OCI-LY1 (cell line): ENCODE measurements around the gene CC2D1B.

Experiments
- H2AFZ ChIP-seq: fragments of 200-600 bp; sonication (generic), shearing (Covaris generic); 2 replicates; pipeline ENCODE4 v1.6.0; 2014; ENCODE audit warnings: antibody characterized with exemption, mild to moderate bottlenecking, low read length
- H3F3A ChIP-seq: fragments of 200-600 bp; sonication (generic), shearing (Covaris generic); 2 replicates; pipeline ENCODE4 v1.6.0; 2014; ENCODE audit warnings: mild to moderate bottlenecking, antibody characterized with exemption, low read length, moderate library complexity; ENCODE audit not compliant: insufficient read depth
- H3K27ac ChIP-seq: fragments of 200-600 bp; sonication (generic); 2 replicates; pipeline ENCODE4 v1.5.1; 2014; ENCODE audit warnings: low read length, mixed run types, mild to moderate bottlenecking, low read depth; ENCODE audit not compliant: poor library complexity, severe bottlenecking
- H3K27me3 ChIP-seq: fragments of 200-600 bp; sonication (generic); 2 replicates; pipeline ENCODE4 v1.6.0; 2014; ENCODE audit warnings: antibody characterized with exemption, mild to moderate bottlenecking, low read length, moderate library complexity; ENCODE audit not compliant: insufficient read depth
- H3K36me3 ChIP-seq: fragments of 200-600 bp; sonication (generic); 2 replicates; pipeline ENCODE4 v1.6.1; 2014; ENCODE audit warnings: mild to moderate bottlenecking, antibody characterized with exemption, low read length, moderate library complexity, mixed read lengths; ENCODE audit not compliant: insufficient read depth
- H3K4me1 ChIP-seq: fragments of 200-600 bp; sonication (generic); 2 replicates; pipeline ENCODE4 v1.5.1; 2014; ENCODE audit warnings: mild to moderate bottlenecking, low read length, moderate library complexity; ENCODE audit not compliant: insufficient read depth, severe bottlenecking
- H3K4me2 ChIP-seq: fragments of 200-600 bp; sonication (generic), shearing (Covaris generic); 2 replicates; pipeline ENCODE4 v1.6.1; 2014; ENCODE audit warnings: low read length
- H3K4me3 ChIP-seq: fragments of 200-600 bp; sonication (generic); 2 replicates; pipeline ENCODE4 v1.5.1; 2014; ENCODE audit warnings: low read length, low read depth, mild to moderate bottlenecking, mixed read lengths; ENCODE audit not compliant: poor library complexity, severe bottlenecking
- H3K79me2 ChIP-seq: fragments of 200-600 bp; shearing (Covaris generic); 2 replicates; pipeline ENCODE4 v1.6.1; 2016; ENCODE audit warnings: mixed run types, low read length, mixed read lengths; ENCODE audit not compliant: insufficient read depth
- H3K9ac ChIP-seq: fragments of 200-600 bp; sonication (generic), shearing (Covaris generic); 2 replicates; pipeline ENCODE4 v1.6.1; 2014; ENCODE audit warnings: mild to moderate bottlenecking, low read length, mixed read lengths
- H3K9me2 ChIP-seq: fragments of 200-600 bp; sonication (generic), shearing (Covaris generic); 2 replicates; pipeline ENCODE4 v1.6.1; 2014; ENCODE audit warnings: low read depth, mild to moderate bottlenecking, low read length, mixed read lengths
- H3K9me3 ChIP-seq: fragments of 200-600 bp; shearing (Covaris generic); 2 replicates; pipeline ENCODE4 v1.6.1; 2014; ENCODE audit warnings: low read length, mixed read lengths
- H4K20me1 ChIP-seq: fragments of 200-600 bp; sonication (generic), shearing (Covaris generic); 2 replicates; pipeline ENCODE4 v1.6.0; 2016; ENCODE audit warnings: mild to moderate bottlenecking, low read length; ENCODE audit not compliant: insufficient read depth
- EZH2 ChIP-seq: fragments of 200-600 bp; sonication (generic), shearing (Covaris generic); IDR thresholded peaks from 2 replicates; pipeline ENCODE4 v1.8.0; 2017; ENCODE audit warnings: borderline replicate concordance, mixed run types, mild to moderate bottlenecking, antibody characterized with exemption, low read length, moderate library complexity, mixed read lengths
- TF ChIP-seq, protein P1 (sequence below): fragments of 200-600 bp; sonication (generic), shearing (Covaris generic); IDR thresholded peaks from 2 replicates; pipeline ENCODE4 v1.5.1; 2017; ENCODE audit warnings: mild to moderate bottlenecking, antibody characterized with exemption, low read length, moderate library complexity, mixed read lengths

CC2D1B gene

DNA sequence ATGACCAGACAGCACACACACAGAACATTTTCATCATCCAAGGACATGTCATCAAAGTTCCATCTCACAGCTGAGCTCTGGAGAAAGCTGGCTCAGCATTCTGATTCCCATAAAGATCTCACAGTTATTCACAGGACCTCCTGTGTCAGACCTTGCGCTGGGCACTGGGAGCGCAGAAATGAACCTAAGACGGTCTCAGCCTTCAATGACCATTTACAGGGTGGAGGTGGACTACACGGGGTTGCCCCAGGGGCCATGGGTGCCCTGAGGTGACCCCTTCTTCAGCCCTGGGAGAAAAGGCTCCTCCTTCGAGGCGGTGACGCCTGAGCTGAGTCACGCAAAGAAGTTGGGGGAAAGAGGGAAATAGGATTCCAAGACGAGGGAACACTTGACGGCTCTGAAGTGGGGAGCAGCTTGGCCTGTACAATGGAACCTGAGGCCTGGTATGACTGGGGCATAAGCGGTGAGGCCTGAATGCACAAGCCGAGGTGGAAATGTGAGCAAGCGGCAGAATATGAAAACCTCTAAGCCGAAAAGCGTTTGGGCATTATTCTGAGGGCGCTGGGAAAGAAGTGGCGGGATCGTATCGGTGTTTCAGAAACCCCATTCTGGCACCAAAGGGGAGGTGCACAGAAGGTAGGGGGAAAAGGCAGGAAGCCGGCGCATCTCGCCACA lies 797 bp downstream of the CC2D1B start:
- Histone ChIP-seq H2AFZ (no peak overlapping the region), H3K79me2 (peaks cover 5% of the 10 kb centered on the region; the same call in 1 of the 2 replicates), H4K20me1 (no peaks in the 10 kb centered on the region), H3K4me2 (peak overlapping the region; percentile 97), H3K9ac (peak overlapping the region; percentile 85), H3K27ac (peak overlapping the region; percentile 13), H3K4me1 (peaks cover 36% of the 10 kb centered on the region), H3K27me3 (no peaks in the 10 kb centered on the region), H3K9me2 (no peaks in the 10 kb centered on the region), H3F3A (no peaks in the 10 kb centered on the region), H3K9me3 (no peaks in the 10 kb centered on the region), H3K36me3 (peaks cover 34% of the 10 kb centered on the region), H3K4me3 (peak overlapping the region; percentile 78)
- TF ChIP-seq, protein P1, sequence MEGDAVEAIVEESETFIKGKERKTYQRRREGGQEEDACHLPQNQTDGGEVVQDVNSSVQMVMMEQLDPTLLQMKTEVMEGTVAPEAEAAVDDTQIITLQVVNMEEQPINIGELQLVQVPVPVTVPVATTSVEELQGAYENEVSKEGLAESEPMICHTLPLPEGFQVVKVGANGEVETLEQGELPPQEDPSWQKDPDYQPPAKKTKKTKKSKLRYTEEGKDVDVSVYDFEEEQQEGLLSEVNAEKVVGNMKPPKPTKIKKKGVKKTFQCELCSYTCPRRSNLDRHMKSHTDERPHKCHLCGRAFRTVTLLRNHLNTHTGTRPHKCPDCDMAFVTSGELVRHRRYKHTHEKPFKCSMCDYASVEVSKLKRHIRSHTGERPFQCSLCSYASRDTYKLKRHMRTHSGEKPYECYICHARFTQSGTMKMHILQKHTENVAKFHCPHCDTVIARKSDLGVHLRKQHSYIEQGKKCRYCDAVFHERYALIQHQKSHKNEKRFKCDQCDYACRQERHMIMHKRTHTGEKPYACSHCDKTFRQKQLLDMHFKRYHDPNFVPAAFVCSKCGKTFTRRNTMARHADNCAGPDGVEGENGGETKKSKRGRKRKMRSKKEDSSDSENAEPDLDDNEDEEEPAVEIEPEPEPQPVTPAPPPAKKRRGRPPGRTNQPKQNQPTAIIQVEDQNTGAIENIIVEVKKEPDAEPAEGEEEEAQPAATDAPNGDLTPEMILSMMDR, result no peak
- TF ChIP-seq EZH2, result no peak

DNA sequence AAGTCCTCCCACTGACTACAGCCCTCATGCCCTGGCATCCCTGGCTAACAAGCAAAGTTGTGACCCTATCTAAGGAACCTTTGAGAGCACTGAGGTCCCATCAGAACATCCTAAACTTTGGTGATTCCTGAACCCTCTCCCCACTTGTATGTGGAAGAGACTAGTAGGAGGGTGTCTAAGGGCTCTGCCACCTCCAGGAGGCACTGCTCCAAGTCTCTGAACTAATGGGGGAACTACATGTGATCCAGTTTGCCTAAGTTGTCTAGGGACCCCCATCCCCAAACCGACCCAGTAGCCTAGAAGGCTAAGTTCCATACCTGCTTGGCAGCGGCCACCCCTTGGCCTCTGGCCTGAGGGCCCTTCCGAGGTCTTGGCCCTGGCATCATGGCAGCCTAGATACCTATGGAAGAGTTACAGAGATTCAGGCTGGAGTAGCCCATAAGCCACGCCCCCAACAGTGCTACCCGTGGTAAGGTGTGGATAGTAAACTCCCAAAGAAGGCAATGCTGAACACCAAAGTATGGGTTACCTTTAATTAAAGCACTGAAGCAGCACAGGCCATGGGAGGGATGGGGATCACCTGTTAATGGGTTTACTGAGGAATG lies 1.7 kb downstream of the CC2D1B start:
- H3K9me3 ChIP-seq, result no peaks in the 10 kb centered on the region
- H3F3A ChIP-seq, result no peaks in the 10 kb centered on the region
- H3K9ac ChIP-seq, result peak overlapping the region; percentile 85
- no peak overlapping the region for H2AFZ ChIP-seq
- no peaks in the 10 kb centered on the region for H3K27me3 ChIP-seq
- peaks cover 36% of the 10 kb centered on the region for H3K4me1 ChIP-seq
- no peak for TF ChIP-seq EZH2
- TF ChIP-seq, protein P1, result peak; percentile 31; the same call in 1 of the 2 replicates
- peak overlapping the region; percentile 97 for H3K4me2 ChIP-seq
- H4K20me1 ChIP-seq, result no peaks in the 10 kb centered on the region
- H3K4me3 ChIP-seq, result peak overlapping the region; percentile 78
- H3K36me3 ChIP-seq, result peaks cover 42% of the 10 kb centered on the region
- peaks cover 5% of the 10 kb centered on the region; the same call in 1 of the 2 replicates for H3K79me2 ChIP-seq
- no peaks in the 10 kb centered on the region for H3K9me2 ChIP-seq
- H3K27ac ChIP-seq, result no peak overlapping the region

DNA sequence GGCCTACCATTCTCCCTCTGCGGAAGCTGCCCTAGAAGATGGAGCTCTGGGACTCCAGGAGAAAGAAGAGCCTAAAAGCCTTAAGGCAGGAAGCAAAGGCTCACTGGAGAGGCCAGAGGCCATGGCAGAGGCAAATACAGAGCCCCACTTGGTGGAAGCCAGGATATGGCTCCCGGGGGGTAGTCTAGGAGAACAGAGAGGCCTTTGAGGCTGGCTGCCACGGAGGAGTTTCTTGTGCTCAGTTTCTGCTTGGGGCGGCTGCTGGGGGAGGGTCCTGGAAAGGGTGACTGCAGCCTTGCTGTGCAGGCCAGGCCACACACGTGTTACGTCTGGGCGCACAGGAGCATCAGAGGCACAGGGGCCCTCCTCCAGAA lies 5.4 kb downstream of the CC2D1B start:
- Histone ChIP-seq H3K27me3 (no peaks in the 10 kb centered on the region), H3F3A (no peaks in the 10 kb centered on the region), H3K9ac (no peak overlapping the region), H3K9me3 (no peaks in the 10 kb centered on the region), H3K27ac (no peak overlapping the region), H3K4me1 (peaks cover 11% of the 10 kb centered on the region), H3K79me2 (peaks cover 5% of the 10 kb centered on the region; the same call in 1 of the 2 replicates), H4K20me1 (no peaks in the 10 kb centered on the region), H3K4me3 (no peak overlapping the region), H3K4me2 (no peak overlapping the region), H3K36me3 (peaks cover 80% of the 10 kb centered on the region), H2AFZ (no peak overlapping the region), H3K9me2 (no peaks in the 10 kb centered on the region)
- no peak for TF ChIP-seq EZH2
- TF ChIP-seq, protein P1, result no peak
